HG03175 (cell line): ENCODE measurements around the gene PALLD.
"Not testable (repeated sequence)": the region's sequence is repeated elsewhere in the genome, so short reads cannot be mapped to it uniquely, and the experiment has no call there.

Source experiments
- ATAC-seq: cut with Tn5 transposase; IDR thresholded peaks from one replicate; pipeline ENCODE4 v1.9.1; 2021; ENCODE audit warnings: mild to moderate bottlenecking, moderate library complexity; ENCODE audit not compliant: unreplicated experiment

Gene PALLD

DNA sequence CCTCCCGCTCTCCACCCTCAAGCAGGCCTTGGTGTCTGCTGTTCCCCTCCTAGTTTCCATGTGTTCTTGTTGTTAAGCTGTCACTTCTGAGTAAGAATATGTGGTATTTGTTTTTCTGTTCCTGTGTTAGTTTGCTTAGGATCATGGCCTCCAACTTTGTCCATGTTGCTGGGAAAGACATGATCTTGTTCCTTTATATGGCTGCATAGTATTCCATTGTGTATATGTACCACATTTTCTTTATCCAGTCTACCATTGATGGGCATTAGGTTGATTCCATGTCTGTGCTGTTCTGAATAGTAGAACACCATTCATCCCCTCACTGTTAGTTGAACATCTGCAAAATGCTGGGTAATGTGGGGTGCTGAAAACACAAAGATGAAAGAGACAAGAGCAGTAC is 222.9 kb downstream of the PALLD start:
- no peak for ATAC-seq

DNA sequence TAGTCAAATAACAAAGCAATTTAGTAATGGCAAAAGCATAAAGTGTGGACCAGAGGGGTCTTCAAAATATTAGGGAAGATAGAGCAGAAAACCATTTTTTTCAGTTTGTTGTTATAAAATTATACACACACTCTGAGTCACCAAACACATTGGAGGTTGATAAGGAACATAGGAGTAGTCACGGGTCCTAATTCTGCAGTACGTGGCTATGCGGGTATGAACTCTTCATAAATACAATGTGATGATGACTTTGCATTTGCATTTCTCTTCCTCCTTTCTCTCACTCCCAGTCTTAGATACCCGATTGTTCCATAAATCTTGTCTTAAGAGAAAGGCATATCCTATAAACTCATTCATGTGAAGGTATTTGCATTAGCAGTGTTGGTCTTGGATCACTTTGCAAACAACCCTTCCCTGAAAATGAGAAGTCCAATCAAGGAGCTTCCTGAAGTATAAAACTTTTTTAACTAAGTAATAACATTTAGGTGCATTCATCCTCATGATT is 223.6 kb downstream of the PALLD start:
- no peak for ATAC-seq

DNA sequence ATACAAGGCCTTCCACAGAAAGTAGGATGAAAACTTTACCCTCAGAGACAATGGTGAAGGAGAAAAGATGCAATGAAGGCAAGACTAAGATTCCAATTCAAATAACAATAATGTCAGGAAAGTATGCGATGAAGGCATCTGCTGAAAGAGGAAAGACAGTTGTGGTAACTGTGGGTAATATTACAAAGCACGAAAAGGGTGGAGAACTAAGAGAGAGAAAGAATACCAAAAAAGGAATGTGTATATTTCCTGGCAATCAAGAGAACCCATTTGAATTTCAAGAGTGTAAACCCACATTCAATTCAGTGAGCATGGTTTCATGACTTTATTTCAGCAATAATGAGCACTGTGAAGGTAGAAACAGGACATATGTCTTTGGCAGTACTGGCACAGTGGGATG is 225.5 kb downstream of the PALLD start:
- no peak for ATAC-seq

DNA sequence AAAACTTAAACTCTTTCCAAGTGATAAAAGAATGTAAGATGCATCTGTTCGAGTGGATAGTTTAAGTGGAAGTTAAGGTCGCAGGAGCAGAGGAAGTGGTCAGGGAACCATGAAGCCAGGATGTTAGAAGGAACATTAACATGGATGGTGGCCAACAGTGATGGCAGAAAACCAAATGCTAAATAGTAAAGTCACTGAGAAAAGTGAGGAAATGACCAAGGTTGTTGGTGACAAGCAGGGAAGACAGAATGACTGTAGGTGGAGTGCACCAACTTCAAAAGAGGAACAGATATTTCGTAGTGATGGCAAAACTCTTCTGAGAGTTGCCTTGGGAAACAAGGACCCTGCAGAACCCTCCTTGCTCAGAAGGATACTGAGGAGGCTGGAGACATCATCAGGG is 226.2 kb downstream of the PALLD start:
- ATAC-seq = no peak

DNA sequence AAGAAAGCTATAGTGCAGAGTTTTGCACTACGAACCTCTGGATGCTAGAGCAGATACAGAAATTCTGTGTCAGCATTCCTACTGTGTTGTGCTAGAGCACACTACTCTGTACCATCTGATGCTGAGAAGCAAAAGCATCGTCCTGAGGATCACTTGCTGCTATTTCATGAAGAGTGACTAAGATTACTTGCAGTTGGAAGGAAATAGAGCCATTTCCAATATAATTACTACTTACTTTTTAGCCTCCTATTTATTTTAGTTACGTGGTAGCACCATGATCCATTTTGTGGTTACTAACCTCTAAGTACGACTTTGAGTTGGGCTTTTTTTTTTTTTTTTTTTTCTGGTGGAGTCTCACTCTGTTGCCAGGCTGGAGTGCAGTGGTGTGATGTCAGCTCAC is 226.7 kb downstream of the PALLD start:
- no peak for ATAC-seq

DNA sequence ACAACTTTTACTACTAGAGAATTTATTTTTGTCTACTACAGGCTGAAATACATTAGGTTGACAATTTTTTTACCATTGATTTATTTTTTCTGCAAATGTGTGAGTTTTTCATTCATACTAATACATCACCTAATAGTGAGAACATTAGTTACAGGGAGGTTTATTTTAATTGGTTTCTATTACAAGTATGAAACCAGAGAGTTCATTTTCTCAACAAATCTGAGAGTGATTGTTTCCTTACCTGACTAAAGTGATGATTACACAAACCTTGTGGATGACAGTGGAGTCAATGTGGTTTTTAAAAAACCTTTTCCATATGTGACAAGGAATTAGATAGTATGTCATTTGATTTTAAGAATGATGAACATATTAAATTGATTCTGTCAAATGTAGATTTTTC is 227.4 kb downstream of the PALLD start:
- ATAC-seq = peak; percentile 41

DNA sequence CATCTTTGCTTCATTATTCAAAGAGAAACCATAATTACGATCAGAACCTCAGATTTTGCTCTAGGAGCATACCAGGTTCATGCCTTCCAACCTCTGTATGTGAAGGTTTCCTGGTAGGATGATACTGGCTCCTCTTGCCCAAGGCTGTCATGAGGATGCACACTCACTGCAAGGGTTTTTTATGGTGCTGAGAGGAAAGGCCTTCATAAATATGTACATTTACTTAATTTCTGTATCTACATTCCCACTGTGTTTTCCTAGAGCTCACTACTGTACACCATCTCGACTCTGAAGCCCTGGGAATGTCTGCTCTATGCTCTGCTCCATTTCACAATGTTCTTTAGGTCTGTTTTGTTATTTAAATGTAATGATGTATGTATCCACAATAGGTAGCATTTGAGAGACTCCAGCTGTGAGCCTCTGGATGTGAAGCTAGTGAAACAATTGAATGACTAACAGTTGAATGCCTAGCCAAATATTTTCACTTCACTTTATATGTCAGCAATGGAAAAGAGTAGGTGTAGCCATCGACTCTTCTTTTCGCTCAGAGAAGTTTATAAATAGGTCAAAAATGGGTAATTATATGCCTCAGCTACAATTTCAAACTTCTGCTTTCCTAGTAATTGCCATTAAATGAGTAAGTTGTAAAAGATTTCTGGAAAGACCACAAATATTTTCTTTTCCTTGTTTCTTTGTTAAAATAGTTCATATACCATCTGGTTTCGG is 228.0 kb downstream of the PALLD start:
- no peak for ATAC-seq

DNA sequence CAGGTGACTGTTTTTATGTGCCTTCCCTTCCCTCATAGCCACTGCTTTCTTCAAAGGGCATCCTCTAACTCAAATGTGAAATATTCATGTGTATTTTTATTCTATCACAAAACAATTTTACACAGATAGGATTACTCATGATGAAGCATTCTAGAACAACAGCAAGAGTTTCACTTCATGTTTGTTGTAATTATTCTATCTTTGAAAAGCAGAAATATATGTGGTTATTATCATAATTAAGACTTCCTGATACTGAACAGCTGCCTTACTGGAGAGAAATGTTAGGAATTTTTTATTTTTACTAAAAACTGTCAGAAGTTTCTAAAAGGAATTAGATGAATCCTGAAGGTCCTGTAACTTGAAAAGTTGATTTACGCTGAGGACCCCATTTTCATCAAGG is 229.1 kb downstream of the PALLD start:
- no peak for ATAC-seq

DNA sequence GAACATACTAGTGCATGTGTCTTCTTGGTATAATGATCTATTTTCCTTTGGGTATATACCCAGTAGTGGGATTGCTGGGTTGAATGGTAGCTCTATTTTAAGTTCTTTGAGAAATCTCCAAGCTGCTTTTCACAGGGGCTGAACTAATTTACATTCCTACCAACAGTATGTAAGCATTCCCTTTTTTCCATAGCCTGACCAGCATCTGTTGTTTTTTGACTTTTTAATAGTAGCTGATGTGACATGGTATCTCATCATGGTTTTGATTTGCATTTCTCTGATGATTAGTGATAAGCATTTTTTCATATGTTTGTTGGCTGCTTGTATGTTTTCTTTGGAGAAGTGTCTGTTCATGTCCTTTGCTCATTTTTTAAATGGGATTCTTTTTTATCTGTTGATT is 230.3 kb downstream of the PALLD start:
- not testable (repeated sequence) for ATAC-seq

DNA sequence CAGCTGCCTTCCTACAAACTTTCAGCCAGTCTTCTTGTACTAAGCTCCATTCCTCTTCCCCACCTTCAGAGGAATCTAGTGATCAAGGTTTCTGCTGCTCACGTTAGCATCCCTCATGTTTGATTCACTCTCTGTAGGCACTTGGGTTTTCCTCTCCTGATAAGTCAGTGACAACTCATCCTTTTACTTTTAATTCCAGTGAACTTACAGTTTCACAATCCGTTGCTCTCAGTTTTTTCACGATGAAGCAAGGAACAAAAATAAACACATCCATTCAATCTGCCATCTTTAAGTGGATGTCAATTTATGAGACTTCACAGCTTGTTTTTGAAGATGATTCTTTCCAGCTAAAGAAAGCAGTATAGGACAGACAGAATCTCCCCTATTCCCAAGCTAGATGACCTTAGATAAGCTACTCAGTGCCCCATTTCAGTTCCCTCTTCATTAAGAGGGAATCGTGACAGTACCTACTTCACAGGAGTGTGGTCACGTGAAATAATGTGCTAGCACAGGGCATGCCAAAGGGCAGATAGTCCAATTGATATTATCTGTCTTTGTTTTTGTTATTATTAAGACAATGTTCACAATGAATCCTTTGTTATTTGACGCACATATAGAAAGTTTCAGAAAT is 234.3 kb downstream of the PALLD start:
- no peak for ATAC-seq

DNA sequence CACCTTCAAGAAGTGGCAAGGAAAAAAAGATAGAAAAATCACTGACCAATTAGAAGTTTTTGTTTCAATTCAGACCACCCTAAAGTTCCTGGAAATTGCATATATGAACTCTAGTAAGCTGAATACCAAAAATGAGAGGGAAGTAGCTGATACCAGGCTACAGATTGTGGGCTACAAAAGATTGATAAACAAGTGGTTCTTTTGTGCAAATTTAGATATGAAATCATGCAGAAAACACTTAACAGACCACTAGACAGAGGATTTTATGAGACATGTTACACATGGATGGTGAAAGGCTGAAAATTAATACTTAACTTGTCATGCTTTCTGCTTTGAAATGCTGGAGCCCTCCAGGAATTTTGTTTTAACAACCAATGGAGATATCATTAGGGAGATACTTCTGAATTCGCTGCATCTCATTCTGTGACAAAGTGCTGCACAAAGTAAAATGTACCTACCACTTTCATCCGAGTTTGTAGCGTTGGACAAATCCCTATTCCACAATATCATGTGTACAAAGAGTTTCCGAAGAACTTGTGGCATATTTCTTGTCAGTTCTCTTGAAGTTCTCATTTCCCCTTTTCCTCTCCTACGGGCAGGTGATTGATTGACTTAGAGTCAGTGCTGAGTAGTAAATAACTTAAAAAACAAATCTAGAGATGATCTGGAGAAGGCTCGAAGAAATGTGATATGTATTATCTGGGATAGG is 235.0 kb downstream of the PALLD start:
- ATAC-seq = peak; percentile 58

DNA sequence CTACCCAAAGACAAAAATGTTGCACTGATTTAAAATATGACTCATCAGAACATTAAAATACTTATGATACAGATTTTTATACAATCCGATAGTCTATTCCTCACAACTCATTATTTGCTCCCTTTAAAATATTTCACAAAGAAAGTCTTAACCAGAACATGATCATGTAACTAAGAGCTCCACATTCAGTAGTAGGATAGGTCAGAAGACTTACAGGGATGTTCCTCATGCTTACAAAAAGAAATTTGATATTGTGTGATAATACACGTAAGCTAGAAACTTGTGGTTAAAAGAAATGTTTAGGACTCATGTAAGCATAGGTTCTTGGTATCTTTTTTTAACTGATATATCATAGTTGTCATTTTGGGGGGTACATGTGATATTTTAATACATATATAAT is 235.9 kb downstream of the PALLD start:
- no peak for ATAC-seq

DNA sequence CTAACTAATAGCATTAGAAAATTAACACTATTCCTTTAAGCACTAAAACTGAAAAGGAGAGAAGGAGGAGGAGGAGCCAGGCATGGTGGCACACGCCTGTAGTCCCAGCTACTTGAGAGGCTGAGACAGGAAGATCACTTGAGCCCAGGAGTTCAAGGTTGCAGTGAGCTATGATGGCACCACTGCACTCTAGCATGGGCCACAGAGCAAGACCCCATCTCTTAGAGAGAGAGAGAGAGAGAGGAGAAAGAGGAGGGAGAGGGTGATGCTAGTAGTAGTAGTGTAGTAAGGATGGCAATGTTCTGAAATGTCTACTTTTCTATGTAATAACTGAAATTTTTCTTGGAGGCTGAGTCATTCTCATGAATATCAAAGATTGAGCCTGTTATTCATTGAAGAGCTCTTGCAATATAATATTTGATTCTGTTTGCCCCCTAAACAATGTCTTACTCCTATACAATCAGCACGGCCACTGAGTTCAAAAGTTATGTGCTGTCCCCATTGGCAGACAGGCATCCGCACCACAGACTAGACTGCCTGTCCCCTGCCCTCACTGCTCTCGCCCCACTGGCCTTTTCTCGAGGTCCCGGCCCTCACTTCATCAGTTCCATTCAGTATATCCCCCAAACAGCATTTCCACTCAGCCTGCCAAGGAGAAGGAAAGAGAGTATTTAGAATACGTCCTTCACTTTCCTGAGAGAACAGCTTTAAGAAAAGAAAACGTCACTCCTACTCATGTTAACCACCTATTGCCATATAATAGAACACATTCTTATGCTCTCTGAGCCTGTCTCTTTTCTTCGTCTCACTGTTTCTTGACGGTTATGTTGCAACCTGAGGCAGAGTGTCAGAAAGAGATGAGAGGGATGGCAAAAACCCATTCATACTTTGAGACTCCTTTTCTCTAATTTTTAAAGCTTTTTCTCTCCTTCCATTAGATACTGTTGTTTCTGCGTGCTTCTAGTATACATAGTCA is 238.1 kb downstream of the PALLD start:
- no peak for ATAC-seq

DNA sequence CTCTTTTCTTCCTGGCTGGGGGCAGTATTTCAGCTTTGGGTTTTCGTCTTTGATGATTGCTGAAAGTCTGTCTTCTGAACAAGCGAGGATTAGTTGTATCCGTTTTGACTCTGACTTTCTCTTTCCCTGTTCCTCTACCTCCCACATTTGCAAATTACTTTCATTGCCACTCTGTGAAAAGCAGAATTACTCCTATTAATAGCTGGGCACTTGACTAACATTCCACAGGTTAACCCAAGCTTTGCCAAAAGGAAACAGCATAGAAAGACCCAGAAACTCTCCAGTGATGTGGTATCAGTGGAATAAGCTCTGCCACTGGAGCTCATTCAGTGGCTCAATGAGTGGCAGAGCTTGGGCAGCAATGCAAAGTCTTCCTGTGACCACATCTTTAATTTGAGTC is 238.9 kb downstream of the PALLD start:
- no peak for ATAC-seq

DNA sequence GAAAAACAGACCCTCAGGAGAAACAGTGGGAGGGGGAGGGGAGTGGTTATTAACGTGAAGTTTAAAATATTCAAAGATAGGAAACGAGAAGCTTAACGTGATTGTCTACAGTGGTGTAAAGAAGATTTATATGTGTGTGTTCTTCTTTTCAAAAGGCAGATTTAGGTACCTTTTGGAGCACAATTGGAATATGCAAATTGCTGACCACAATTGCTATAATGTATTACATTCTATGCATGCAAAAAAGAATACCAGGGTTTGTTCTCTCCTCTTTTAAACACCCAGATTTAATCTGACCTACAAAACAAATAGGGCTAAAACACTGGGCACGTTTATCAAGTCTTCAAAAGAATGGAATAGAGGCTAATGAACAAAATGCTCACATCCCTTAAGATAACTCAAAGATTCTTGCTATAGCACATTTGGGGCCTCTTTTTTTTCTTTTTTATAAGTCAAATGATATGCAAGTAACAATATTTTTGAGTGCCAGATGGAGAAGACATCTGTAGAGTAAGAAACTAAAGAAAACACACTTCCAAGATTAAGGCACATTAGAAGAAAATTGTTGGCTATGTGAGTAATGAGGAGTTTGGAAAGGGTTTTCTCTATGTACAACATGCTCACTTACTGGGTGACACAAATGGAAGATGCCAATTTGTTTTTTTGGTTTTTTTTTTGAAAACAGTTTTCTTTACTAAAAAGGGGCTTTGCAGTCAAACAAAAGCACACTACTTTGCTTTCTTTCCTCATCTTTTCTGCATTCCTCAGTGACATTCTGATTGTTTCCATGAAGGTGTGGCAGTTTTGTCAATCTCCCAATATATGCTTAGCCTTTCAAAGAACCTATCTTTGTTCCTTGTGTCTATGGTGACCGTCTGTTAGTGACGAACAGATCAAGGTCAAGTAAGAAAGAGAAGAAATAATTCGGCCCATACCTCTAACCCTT is 240.3 kb downstream of the PALLD start:
- no peak for ATAC-seq

DNA sequence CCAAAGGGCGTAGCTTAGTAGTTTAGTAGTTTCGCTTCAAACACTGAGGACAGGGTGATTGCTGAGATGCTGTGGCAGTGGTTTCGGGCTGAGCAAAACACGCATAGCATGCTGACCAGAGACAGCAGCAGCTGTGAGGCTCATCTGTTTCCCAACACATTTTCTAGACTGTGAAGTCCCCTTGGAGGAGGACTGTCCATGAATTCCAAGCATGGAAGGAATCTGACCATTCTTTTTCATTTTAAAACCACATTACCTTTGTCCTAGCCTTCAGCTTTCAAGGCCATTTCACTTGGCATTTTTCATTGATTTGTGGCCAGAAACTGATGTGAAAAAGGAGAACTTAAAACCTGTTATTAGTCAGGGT is 240.9 kb downstream of the PALLD start:
- ATAC-seq = no peak

DNA sequence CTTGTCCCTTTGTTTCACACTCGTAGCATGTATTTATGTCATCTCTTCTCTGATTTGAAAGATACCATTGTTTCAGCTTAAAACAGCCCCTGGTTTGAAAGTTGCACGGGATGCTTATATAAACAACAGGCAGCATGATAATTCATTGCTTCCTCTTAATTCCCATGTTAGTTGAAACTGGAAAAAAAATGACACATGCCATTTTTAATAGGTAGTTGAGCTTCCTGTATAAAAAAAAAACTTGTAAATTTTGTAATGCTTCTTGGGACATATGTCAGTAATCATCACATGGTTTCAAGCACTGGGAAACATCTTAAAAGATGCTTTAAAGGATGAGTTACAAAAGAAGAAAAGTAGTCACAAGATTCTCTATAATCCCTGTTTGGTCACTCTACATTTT is 243.0 kb downstream of the PALLD start:
- no peak for ATAC-seq

DNA sequence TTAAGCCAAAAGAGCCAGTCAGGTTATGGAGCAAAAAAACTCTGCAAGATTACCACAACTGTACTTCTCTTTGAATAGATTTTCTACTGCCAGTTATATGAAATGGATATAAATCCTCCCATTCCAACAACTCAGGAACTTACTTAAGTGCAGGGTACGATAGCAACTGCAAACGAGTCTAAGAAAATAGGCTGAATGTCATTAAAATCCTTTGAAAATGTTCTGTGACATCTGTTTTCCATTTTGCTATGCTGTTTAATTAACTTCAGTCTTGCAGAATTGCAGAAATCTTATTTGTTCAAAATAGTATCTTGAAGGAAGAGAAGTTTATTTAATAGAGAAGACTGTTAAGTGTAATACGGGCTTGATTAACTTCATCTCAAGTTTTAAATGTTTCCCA is 243.8 kb downstream of the PALLD start:
- no peak for ATAC-seq

DNA sequence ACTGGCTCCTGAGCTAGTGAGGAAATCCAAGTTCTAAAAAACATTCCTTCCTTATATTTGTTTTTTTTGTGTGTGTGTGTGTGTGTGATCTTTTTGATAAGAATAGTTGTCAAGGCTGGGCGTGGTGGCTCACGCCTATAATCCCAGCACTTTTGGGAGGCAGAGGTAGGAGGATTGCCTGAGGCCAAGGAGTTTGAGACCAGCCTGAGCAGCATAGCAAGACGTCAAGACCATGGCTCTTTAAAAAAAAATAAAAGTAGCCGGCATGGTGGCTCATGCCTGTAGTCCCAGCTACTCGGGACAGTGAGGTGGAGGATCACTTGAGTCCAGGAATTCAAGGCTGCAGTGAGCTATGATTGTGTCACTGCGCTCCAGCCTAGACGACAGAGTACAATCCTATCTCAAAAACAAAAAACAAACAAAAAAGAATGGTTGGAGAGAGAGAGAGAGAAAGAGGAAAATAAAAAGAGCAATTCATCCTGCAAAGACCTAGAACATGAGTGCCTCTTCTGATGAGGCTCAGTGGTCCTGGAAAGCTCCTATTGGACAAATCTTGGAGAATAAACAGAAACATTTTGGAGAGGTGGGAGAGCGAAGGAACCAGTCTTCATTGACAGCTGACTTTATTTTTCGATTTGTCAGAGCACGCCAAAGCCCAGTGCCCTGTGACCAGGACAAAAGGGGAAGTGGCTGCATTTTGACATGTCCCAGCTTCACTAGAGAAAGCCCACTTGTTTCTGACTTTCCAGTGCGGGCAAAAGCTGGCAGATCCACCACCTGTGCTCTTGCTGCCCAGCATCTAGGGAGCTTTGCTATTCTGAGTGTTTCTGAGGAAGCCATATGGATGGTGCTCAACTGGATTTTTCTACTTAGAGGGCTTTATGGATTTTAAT is 244.7 kb downstream of the PALLD start:
- ATAC-seq = no peak
